GM12872 (cell line): Measurements from ENCODE around the gene PLEKHS1.
A peak's percentile ranks its signal among the peaks of the same experiment; 100 is the strongest.

Experiments used
- TF ChIP-seq, protein P1 (sequence below): IDR thresholded peaks from 3 replicates; pipeline ENCODE4 v1.5.1; 2011; ENCODE audit warnings: low read depth, mild to moderate bottlenecking, low read length, moderate library complexity; ENCODE audit not compliant: insufficient read depth

PLEKHS1 gene

DNA sequence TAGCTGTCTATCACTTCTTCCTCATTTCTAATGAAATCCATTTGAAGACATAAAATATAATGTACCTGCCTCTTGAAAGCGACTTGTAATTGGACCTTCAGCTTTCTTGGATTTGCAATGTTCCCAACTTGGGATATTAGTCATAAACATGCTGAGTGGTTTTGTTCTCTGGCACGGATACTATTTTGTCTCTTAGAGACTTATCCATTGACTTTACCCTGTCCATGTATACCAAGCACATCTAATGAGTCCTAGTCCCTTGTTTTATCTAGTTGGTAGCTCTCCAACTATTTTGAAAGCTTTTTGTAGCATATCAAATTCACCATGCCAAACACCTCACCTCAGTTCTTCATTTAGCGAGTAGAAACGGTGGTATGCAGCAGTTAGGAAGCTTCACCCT lies 18.9 kb downstream of the PLEKHS1 start:
- TF ChIP-seq, protein P1, sequence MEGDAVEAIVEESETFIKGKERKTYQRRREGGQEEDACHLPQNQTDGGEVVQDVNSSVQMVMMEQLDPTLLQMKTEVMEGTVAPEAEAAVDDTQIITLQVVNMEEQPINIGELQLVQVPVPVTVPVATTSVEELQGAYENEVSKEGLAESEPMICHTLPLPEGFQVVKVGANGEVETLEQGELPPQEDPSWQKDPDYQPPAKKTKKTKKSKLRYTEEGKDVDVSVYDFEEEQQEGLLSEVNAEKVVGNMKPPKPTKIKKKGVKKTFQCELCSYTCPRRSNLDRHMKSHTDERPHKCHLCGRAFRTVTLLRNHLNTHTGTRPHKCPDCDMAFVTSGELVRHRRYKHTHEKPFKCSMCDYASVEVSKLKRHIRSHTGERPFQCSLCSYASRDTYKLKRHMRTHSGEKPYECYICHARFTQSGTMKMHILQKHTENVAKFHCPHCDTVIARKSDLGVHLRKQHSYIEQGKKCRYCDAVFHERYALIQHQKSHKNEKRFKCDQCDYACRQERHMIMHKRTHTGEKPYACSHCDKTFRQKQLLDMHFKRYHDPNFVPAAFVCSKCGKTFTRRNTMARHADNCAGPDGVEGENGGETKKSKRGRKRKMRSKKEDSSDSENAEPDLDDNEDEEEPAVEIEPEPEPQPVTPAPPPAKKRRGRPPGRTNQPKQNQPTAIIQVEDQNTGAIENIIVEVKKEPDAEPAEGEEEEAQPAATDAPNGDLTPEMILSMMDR: no peak

DNA sequence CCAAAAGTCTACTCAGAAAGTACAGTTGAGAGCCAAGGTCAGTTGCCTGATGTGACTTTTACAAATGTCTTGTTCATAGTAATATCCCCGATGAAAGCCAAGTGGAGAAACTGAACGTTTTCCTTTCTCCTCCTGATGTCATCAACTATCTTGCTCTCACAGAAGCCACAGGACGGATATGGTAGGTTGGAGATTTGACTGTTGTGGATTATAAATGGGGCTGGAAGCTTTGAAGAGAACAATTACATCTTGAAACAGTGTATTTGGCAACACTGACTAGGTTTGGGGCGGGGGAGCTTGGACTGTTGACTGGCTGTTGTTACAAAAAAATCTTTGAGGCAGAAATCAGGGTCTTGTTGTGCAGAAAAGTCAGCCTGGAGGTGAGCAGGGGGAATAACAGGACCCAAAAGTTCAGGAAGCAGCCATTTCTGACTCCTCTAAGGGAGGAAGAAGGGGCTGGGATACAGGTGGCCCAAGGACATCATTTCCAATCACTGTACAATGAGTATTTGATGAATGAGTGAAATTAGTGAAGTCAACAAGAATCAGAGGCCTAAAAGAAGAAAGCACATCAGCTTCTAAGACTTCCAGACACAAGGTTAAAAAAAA lies 24.3 kb downstream of the PLEKHS1 start:
- TF ChIP-seq, protein P1: no peak

DNA sequence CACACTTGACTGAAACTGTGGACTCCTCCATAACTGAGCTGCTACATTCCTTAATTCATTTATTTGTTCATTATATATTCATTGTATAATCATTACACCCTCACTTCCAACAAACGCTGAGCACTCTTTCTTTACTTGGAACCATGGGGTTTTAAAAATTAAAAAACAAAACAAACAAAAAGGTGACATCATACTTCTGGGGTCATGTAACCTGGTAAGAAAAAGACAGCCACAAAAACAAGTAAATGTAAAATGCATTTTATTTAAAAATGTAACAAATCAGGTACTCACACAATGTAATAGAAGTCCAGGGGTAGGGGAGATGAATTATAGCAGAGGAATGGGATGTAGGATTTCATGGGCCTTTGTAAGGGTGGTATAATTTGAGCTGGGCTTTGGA lies 25.1 kb downstream of the PLEKHS1 start:
- TF ChIP-seq, protein P1: no peak

DNA sequence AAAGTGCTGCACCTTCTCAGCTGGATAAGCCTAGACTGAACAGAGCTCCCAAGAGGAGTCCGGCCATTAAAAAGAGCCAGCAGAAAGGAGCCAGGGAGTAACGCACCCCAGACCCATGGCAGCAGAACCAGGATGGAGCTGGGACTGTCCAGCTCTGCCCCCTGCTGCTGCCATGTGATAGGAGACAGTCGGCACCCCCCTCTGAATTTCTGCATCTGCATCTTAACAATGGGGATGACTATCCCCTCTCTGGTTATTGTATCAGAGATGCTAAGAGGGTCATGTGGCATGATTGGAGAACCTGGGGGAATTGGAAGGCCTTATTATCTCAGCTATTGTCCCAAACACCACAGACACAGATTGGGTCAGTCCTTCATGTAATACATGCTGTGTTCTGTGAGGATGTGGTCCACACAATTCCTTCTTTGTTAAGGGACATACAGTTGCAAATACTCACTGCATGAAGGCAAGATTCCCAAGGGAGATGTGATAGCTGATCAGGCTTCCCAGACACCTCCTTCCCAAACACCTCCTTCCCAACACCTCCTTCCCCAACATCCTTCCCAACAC lies 29.3 kb downstream of the PLEKHS1 start:
- TF ChIP-seq, protein P1: peak; percentile 38; the same call in 2 of the 3 replicates

DNA sequence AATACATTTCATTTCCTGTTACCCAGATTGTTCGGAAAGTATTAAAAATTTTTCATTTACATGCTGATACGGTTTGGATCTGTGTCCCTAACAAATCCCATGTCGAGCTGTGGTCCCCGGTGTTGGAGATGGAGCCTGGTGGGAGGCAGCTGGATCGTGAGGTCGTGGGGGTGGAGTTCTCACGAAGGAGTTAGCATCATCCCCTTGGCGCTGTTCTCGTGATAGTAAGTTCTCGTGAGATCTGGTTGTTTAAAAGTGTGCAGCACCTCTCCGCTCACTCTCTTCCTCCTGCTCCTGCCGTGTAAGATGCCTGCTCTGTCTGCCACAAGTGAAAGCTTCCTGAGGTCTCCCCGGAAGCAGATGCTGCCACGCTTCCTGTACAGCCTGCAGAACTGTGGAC lies 30.9 kb downstream of the PLEKHS1 start:
- TF ChIP-seq, protein P1: no peak

DNA sequence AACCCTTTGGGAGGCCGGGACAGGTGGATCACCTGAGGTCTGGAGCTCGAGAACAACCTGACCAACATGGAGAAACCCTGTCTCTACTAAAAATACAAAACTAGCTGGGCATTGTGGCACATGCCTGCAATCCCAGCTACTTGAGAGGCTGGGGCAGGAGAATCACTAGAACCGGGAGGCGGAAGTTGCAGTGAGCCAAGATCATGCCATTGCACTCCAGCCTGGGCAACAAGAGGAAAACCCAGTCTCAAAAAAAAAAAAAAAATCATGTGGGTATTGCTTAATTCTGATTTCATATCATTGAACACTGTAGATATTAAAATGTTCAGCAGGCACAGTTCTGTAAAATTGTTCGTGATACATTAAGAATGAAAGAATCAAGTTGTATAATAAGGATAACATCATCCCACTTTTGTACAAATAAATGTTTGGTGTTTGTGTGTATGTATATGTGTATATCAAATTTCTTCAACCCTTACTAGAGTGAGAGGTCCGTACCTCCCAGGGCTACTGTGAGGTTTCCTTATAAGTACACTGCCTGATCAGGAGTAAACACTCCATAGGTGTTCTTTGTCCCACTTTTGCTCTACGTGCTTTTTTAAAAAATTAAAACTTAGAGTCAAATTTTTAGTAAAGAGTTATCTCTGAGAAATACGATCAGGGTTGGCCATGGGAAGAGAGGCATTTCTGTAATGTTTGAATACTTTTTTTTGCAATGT lies 31.7 kb downstream of the PLEKHS1 start:
- TF ChIP-seq, protein P1: no peak

DNA sequence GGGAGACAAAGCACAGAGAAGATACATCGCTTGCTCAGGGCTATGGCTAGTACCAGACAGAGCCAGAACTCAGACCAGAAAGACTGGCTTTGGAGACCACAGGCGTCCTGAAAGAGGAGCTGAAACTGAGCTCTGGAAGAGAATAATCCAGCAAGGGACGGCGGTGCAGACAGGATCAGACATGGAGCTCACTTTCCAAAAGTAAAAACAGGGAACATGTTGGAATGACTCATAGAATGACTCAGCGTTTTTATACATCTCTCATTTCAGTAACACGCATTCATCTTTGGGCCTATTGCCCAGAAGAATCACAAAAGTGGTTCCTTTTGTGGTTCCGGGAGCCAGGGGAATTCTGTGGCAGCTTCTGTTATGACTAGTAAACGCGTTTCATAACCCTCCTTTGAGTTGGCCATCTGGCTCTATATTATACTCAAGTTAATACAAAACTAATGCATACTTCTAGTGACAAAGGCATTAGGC lies 37.2 kb downstream of the PLEKHS1 start:
- TF ChIP-seq, protein P1: no peak
